GM23338 (cell line): ENCODE data around the gene VEPH1. TPM values are rescaled to one million over a fixed set of nuclear protein-coding genes. Genes with fewer than 3 reads are reported as not detected.
A peak's percentile ranks its signal among the peaks of the same experiment; 100 is the strongest.

Experiments
- ATAC-seq: fragments of 200-7000 bp; cut with Tn5 transposase; 3 replicates; pipeline ENCODE4 v1.9.1; 2020
- DNase-seq: peaks from one replicate; pipeline ENCODE4 v3.0.0-alpha.2; 2015; ENCODE audit warnings: low spot score
- H2AFZ ChIP-seq: fragments of 200-600 bp; sonication (generic); 2 replicates; pipeline ENCODE4 v1.8.0; 2016; ENCODE audit warnings: antibody characterized with exemption, mild to moderate bottlenecking, moderate library complexity
- H3F3A ChIP-seq: fragments of 200-600 bp; sonication (generic); replicated peaks from 2 replicates; pipeline ENCODE4 v1.8.0; 2017; ENCODE audit warnings: antibody characterized with exemption, mixed run types, low read depth
- H3K27ac ChIP-seq: fragments of 200-600 bp; sonication (generic); 2 replicates; pipeline ENCODE4 v1.6.1; 2016; ENCODE audit warnings: low read depth
- H3K27me3 ChIP-seq: fragments of 200-600 bp; sonication (generic); 2 replicates; pipeline ENCODE4 v1.8.0; 2016; ENCODE audit warnings: mild to moderate bottlenecking, mixed run types, moderate library complexity; ENCODE audit not compliant: insufficient read depth
- H3K36me3 ChIP-seq: fragments of 200-600 bp; sonication (generic); 2 replicates; pipeline ENCODE4 v1.8.0; 2016; ENCODE audit warnings: mild to moderate bottlenecking; ENCODE audit not compliant: insufficient read depth
- H3K4me1 ChIP-seq: fragments of 200-600 bp; sonication (generic); 2 replicates; pipeline ENCODE4 v1.8.0; 2016; ENCODE audit warnings: mild to moderate bottlenecking, moderate library complexity; ENCODE audit not compliant: insufficient read depth
- H3K4me2 ChIP-seq: fragments of 200-600 bp; sonication (generic); 2 replicates; pipeline ENCODE4 v1.7.1; 2017; ENCODE audit warnings: mixed run types
- H3K4me3 ChIP-seq: fragments of 200-600 bp; sonication (generic); 2 replicates; pipeline ENCODE4 v1.6.1; 2016; ENCODE audit warnings: mixed run types
- H3K79me2 ChIP-seq: fragments of 200-600 bp; sonication (generic); replicated peaks from 2 replicates; pipeline ENCODE4 v1.8.0; 2017; ENCODE audit warnings: mild to moderate bottlenecking; ENCODE audit not compliant: insufficient read depth
- H3K9me2 ChIP-seq: fragments of 200-600 bp; sonication (generic); 2 replicates; pipeline ENCODE4 v1.8.0; 2017; ENCODE audit not compliant: insufficient read depth
- H4K20me1 ChIP-seq: fragments of 200-600 bp; sonication (generic); replicated peaks from 2 replicates; pipeline ENCODE4 v1.8.0; 2017; ENCODE audit warnings: mild to moderate bottlenecking; ENCODE audit not compliant: insufficient read depth
- H3K27ac Mint-ChIP-seq: 2 replicates; pipeline ENCODE4 v1.8.0; 2020; ENCODE audit warnings: inconsistent platforms, mild to moderate bottlenecking, moderate library complexity, mixed read lengths
- H3K27me3 Mint-ChIP-seq: 3 replicates; pipeline ENCODE4 v1.8.0; 2022; ENCODE audit warnings: low read depth, mild to moderate bottlenecking, moderate library complexity, mixed read lengths, inconsistent platforms; ENCODE audit not compliant: insufficient read depth, poor library complexity
- H3K36me3 Mint-ChIP-seq: 3 replicates; pipeline ENCODE4 v1.8.0; 2021; ENCODE audit warnings: low read depth, mild to moderate bottlenecking, inconsistent platforms, moderate library complexity, mixed read lengths
- H3K4me1 Mint-ChIP-seq: 3 replicates; pipeline ENCODE4 v1.8.0; 2020; ENCODE audit warnings: mild to moderate bottlenecking, inconsistent platforms, mixed read lengths
- H3K4me3 Mint-ChIP-seq: 3 replicates; pipeline ENCODE4 v1.8.0; 2021; ENCODE audit warnings: moderate library complexity, mild to moderate bottlenecking, inconsistent platforms, mixed read lengths
- H3K9me3 Mint-ChIP-seq: 3 replicates; pipeline ENCODE4 v1.8.0; 2020; ENCODE audit warnings: moderate library complexity, mild to moderate bottlenecking, inconsistent platforms, mixed read lengths
- CREB1 ChIP-seq: fragments of 250-450 bp; sonication (Bioruptor Pico); IDR thresholded peaks from 2 replicates; pipeline ENCODE4 v1.5.0; 2020; ENCODE audit warnings: low read depth, mild to moderate bottlenecking, moderate library complexity
- CTCF ChIP-seq, 2 experiments: fragments of 200-600 bp in 1 of 2; sonication (generic) in 1 of 2; conservative IDR thresholded peaks; 2 replicates each; pipeline versions ENCODE4 v1.5.1 to v1.6.1; 2016 to 2017; ENCODE audit warnings: antibody characterized with exemption in 2 of 2, low read depth in 2 of 2, mild to moderate bottlenecking in 2 of 2, moderate library complexity in 1 of 2
- ETS1 ChIP-seq: IDR thresholded peaks from 2 replicates; pipeline ENCODE4 v1.6.1; 2016; ENCODE audit warnings: antibody characterized with exemption
- EZH2 ChIP-seq: fragments of 200-600 bp; sonication (generic); IDR thresholded peaks from one replicate; pipeline ENCODE4 v1.8.0; 2017; ENCODE audit warnings: antibody characterized with exemption, mild to moderate bottlenecking, low read depth; ENCODE audit not compliant: unreplicated experiment
- EZH2phosphoT487 ChIP-seq: fragments of 200-600 bp; sonication (generic); IDR thresholded peaks from one replicate; pipeline ENCODE4 v1.8.1; 2018; ENCODE audit warnings: antibody characterized with exemption; ENCODE audit not compliant: unreplicated experiment
- JUNB ChIP-seq: IDR thresholded peaks from one replicate; pipeline ENCODE4 v1.6.1; 2016; ENCODE audit warnings: antibody characterized with exemption; ENCODE audit not compliant: unreplicated experiment
- NANOG ChIP-seq: IDR thresholded peaks from 2 replicates; pipeline ENCODE4 v1.6.1; 2016; ENCODE audit warnings: antibody characterized with exemption, borderline replicate concordance
- POLR2AphosphoS5 ChIP-seq: IDR thresholded peaks from 2 replicates; pipeline ENCODE4 v1.6.1; 2016; ENCODE audit warnings: antibody characterized with exemption, low read depth
- REST ChIP-seq: IDR thresholded peaks from one replicate; pipeline ENCODE4 v1.6.1; 2018; ENCODE audit warnings: antibody characterized with exemption; ENCODE audit not compliant: unreplicated experiment
- ZNF114 ChIP-seq: fragments of 250-450 bp; sonication (Bioruptor Pico); IDR thresholded peaks from 2 replicates; pipeline ENCODE4 v1.5.0; 2020; ENCODE audit warnings: mild to moderate bottlenecking, moderate library complexity
- ZNF331 ChIP-seq: fragments of 250-450 bp; sonication (Bioruptor Pico); IDR thresholded peaks from 2 replicates; pipeline ENCODE4 v1.5.0; 2020; ENCODE audit warnings: low read depth, mild to moderate bottlenecking, moderate library complexity
- ZNF462 ChIP-seq: fragments of 250-450 bp; sonication (Bioruptor Pico); IDR thresholded peaks from 2 replicates; pipeline ENCODE4 v1.5.0; 2020; ENCODE audit warnings: mild to moderate bottlenecking, moderate library complexity
- polyA plus RNA-seq: library from polyadenylated mRNA; unstranded; fragments of >200 nt; fragmentation: Nextera tagmentation; extraction: Ambion mirVana; gene quantifications from 2 replicates; pipeline ENCODE4 v1.2.1, GENCODE V29; 2016
- total RNA-seq: library from RNA; depleted of rRNA; stranded (reverse); fragments of >200 nt; shearing (Covaris generic); gene quantifications from 2 replicates; pipeline ENCODE4 v1.2.3, GENCODE V29; 2014

VEPH1 gene
- total and polyA plus RNA-seq, 2 experiments from 2014 or later: 15.4 to 33.8 TPM

- TF ChIP-seq CREB1 (CRISPR knock-in tag) (no peak), ZNF114 (CRISPR knock-in tag) (no peak)
Measured at GRCh38 chr3:157297328-157297915, 205.8 kb downstream of the VEPH1 start (continued).

- H3K79me2 ChIP-seq: no peaks in the 10 kb centered on the region
- no peak overlapping the region for H3K4me3 ChIP-seq
- peaks cover 1% of the 10 kb centered on the region for H3K27me3 Mint-ChIP-seq
- no peaks in the 10 kb centered on the region for H3K27me3 ChIP-seq
- H3K36me3 ChIP-seq: no peaks in the 10 kb centered on the region
- H3F3A ChIP-seq: no peaks in the 10 kb centered on the region
- peaks cover 9% of the 10 kb centered on the region for H3K4me1 ChIP-seq
- H4K20me1 ChIP-seq: no peaks in the 10 kb centered on the region
- H2AFZ ChIP-seq: no peak overlapping the region
- peaks cover 18% of the 10 kb centered on the region for H3K4me1 Mint-ChIP-seq
- DNase-seq: no peak
- H3K9me2 ChIP-seq: no peaks in the 10 kb centered on the region
- no peak overlapping the region for H3K27ac ChIP-seq
- ATAC-seq: no peak
- no peak overlapping the region for H3K27ac Mint-ChIP-seq
- H3K4me2 ChIP-seq: 0 out of 2 replicates have a peak overlapping the region, but pooled peaks have one; percentile 42
- H3K9me3 Mint-ChIP-seq: no peaks in the 10 kb centered on the region
- H3K36me3 Mint-ChIP-seq: no peaks in the 10 kb centered on the region
- no peak for TF ChIP-seq CREB1 (CRISPR knock-in tag)
- TF ChIP-seq ZNF114 (CRISPR knock-in tag): no peak
- no peak for TF ChIP-seq NANOG
- TF ChIP-seq CTCF (conservative IDR thresholded peaks at IDR 0.05; ENCODE audit: low read depth in 2 of 2): no peak
- TF ChIP-seq ETS1: no peak
- no peak for TF ChIP-seq EZH2
- no peak for TF ChIP-seq REST
- no peak for TF ChIP-seq ZNF462 (CRISPR knock-in tag)
- no peak for TF ChIP-seq JUNB
- no peak for TF ChIP-seq EZH2phosphoT487
- no peak for TF ChIP-seq ZNF331 (CRISPR knock-in tag)
- no peak for TF ChIP-seq POLR2AphosphoS5
- no peak overlapping the region for H3K4me3 Mint-ChIP-seq
Measured at GRCh38 chr3:157294953-157295352, 208.3 kb downstream of the VEPH1 start.
